ENCODE measurements around the gene RAI2.
"Not testable (repeated sequence)": the region's sequence is repeated elsewhere in the genome, so short reads cannot be mapped to it uniquely, and the experiment has no call there.

Gene RAI2

DNA sequence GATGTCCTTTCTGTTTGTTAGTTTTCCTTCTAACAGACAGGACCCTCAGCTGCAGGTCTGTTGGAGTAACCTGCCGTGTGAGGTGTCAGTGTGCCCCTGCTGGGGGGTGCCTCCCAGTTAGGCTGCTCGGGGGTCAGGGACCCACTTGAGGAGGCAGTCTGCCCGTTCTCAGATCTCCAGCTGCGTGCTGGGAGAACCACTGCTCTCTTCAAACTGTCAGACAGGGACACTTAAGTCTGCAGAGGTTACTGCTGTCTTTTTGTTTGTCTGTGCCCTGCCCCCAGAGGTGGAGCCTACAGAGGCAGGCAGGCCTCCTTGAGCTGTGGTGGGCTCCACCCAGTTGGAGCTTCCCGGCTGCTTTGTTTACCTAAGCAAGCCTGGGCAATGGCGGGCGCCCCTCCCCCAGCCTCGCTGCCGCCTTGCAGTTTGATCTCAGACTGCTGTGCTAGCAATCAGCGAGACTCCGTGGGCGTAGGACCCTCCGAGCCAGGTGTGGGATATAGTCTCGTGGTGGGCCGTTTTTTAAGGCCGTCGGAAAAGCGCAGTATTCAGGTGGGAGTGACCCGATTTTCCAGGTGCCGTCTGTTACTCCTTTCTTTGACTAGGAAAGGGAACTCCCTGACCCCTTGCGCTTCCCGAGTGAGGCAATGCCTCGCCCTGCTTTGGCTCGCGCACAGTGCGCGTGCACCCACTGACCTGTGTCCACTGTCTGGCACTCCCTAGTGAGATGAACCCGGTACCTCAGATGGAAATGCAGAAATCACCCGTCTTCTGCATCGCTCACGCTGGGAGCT lies 74.3 kb downstream of the RAI2 start:
- not testable (repeated sequence) for H3K18ac ChIP-seq (ENCODE audit: low read length); H3K27me3 ChIP-seq (ENCODE audit: control insufficient read depth in 3 of 3, insufficient read depth in 3 of 3, low read depth in 1 of 3, low read length in 3 of 3); H2BK15ac ChIP-seq (ENCODE audit: low read length); H2AK5ac ChIP-seq (ENCODE audit: low read depth, low read length); H3K9me3 ChIP-seq (replicated peaks in 1 of 2; ENCODE audit: control insufficient read depth in 2 of 2, insufficient read depth in 1 of 2, low read depth in 1 of 2, low read length in 2 of 2); H3K4me1 ChIP-seq (ENCODE audit: control insufficient read depth in 2 of 2, insufficient read depth in 1 of 2, low read depth in 1 of 2, low read length in 2 of 2); H2BK12ac ChIP-seq (ENCODE audit: low read length); H2BK120ac ChIP-seq (ENCODE audit: low read depth, low read length); H3K4me2 ChIP-seq (ENCODE audit: insufficient read depth, low read length, poor library complexity, severe bottlenecking); H4K91ac ChIP-seq (ENCODE audit: low read depth, low read length, poor library complexity); H3K9ac ChIP-seq (ENCODE audit: low read depth, low read length, poor library complexity); H2BK5ac ChIP-seq (ENCODE audit: low read length); H3K27ac ChIP-seq (replicated peaks; ENCODE audit: low read length); H3K79me1 ChIP-seq (ENCODE audit: low read depth, low read length); H4K8ac ChIP-seq (ENCODE audit: low read depth, low read length); H3K36me3 ChIP-seq (replicated peaks in 1 of 2; ENCODE audit: control insufficient read depth in 2 of 2, insufficient read depth in 2 of 2, low read length in 2 of 2); H3K23ac ChIP-seq (ENCODE audit: low read depth, low read length, poor library complexity); DNase-seq (ENCODE audit: low spot score); H3K4me3 ChIP-seq (ENCODE audit: low read length in 2 of 2); H3K14ac ChIP-seq (ENCODE audit: low read length); H3K4ac ChIP-seq (ENCODE audit: low read length)
- peak overlapping the region; percentile 45 for H2AFZ ChIP-seq (ENCODE audit: low read length)
- WGBS, 2 donors (ENCODE audit: extremely low coverage in 2 of 2, insufficient read length in 2 of 2, insufficient replicate concordance in 1 of 2), result no CpG with 5 or more reads among the region's 31 CpGs

DNA sequence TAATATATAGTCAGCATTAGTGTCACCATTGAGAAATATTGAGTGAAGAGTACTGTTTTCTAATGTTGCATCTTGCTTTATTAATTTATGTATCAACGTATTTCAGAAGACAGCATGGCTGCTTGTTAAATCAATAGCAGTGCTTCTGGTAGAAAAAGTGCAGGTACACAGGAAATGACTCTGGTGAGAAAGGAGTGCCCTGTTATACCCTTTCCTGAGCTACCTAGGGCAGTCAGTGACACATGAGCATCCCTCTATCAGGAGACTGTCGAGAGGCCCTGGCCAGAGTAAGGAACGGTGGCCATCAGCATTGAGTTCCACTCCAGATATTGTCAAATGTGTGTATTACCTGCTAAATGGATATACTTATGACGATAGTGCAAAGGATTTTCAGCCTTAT lies 81.7 kb downstream of the RAI2 start:
- Histone ChIP-seq H4K91ac (ENCODE audit: low read depth, low read length, poor library complexity) (no peak overlapping the region), H3K79me1 (ENCODE audit: low read depth, low read length) (no peaks in the 10 kb centered on the region), H3K9ac (ENCODE audit: low read depth, low read length, poor library complexity) (no peak overlapping the region), H3K18ac (ENCODE audit: low read length) (no peak overlapping the region), H4K8ac (ENCODE audit: low read depth, low read length) (no peak overlapping the region), H2BK120ac (ENCODE audit: low read depth, low read length) (no peak overlapping the region), H2BK5ac (ENCODE audit: low read length) (no peak overlapping the region), H3K9me3 (replicated peaks in 1 of 2; ENCODE audit: control insufficient read depth in 2 of 2, insufficient read depth in 1 of 2, low read depth in 1 of 2, low read length in 2 of 2) (no peaks in the 10 kb centered on the region), H3K4me3 (ENCODE audit: low read length in 2 of 2) (no peak overlapping the region), H3K4me1 (ENCODE audit: control insufficient read depth in 2 of 2, insufficient read depth in 1 of 2, low read depth in 1 of 2, low read length in 2 of 2) (no peaks in the 10 kb centered on the region), H3K36me3 (replicated peaks in 1 of 2; ENCODE audit: control insufficient read depth in 2 of 2, insufficient read depth in 2 of 2, low read length in 2 of 2) (no peaks in the 10 kb centered on the region), H2AK5ac (ENCODE audit: low read depth, low read length) (no peak overlapping the region), H3K4me2 (ENCODE audit: insufficient read depth, low read length, poor library complexity, severe bottlenecking) (no peak overlapping the region), H3K27ac (replicated peaks; ENCODE audit: low read length) (no peak overlapping the region), H3K27me3 (ENCODE audit: control insufficient read depth in 3 of 3, insufficient read depth in 3 of 3, low read depth in 1 of 3, low read length in 3 of 3) (peaks cover 0 to under 1% (median 0%) of the 10 kb centered on the region in 3 experiments), H3K14ac (ENCODE audit: low read length) (no peak overlapping the region), H3K23ac (ENCODE audit: low read depth, low read length, poor library complexity) (no peak overlapping the region), H2BK12ac (ENCODE audit: low read length) (no peak overlapping the region), H3K4ac (ENCODE audit: low read length) (no peak overlapping the region), H2BK15ac (ENCODE audit: low read length) (no peak overlapping the region), H2AFZ (ENCODE audit: low read length) (no peak overlapping the region)
- WGBS, 2 donors (ENCODE audit: extremely low coverage in 2 of 2, insufficient read length in 2 of 2, insufficient replicate concordance in 1 of 2), result no CpG with 5 or more reads among the region's 4 CpGs
- no peak for DNase-seq (ENCODE audit: low spot score)

DNA sequence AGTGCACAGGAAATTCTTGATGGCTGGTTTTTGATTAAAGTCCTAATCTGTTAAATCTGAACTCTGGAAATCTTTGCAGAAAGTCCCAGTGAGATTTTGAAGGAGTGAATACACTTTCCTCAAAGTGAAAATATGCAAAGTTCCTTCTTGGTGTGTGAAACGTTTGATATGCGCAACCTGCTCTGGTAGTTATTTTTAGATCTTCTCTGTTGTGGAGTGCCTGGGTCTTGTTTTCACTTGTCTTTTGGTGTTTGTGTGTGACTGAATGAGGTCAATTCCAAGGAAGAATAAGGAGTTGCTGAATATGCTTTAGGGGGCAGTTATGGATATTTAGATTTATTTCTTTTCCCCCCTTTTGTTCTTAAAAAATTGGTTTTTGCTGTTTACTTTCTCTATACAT lies 82.1 kb downstream of the RAI2 start:
- Histone ChIP-seq H3K27ac (replicated peaks; ENCODE audit: low read length) (no peak overlapping the region), H3K4me3 (ENCODE audit: low read length in 2 of 2) (no peak overlapping the region), H2BK12ac (ENCODE audit: low read length) (no peak overlapping the region), H3K79me1 (ENCODE audit: low read depth, low read length) (no peaks in the 10 kb centered on the region), H2BK120ac (ENCODE audit: low read depth, low read length) (no peak overlapping the region), H4K8ac (ENCODE audit: low read depth, low read length) (no peak overlapping the region), H2AFZ (ENCODE audit: low read length) (no peak overlapping the region), H3K9ac (ENCODE audit: low read depth, low read length, poor library complexity) (no peak overlapping the region), H3K36me3 (replicated peaks in 1 of 2; ENCODE audit: control insufficient read depth in 2 of 2, insufficient read depth in 2 of 2, low read length in 2 of 2) (no peaks in the 10 kb centered on the region), H3K18ac (ENCODE audit: low read length) (no peak overlapping the region), H3K9me3 (replicated peaks in 1 of 2; ENCODE audit: control insufficient read depth in 2 of 2, insufficient read depth in 1 of 2, low read depth in 1 of 2, low read length in 2 of 2) (no peaks in the 10 kb centered on the region), H2BK5ac (ENCODE audit: low read length) (no peak overlapping the region), H3K23ac (ENCODE audit: low read depth, low read length, poor library complexity) (no peak overlapping the region), H3K4me1 (ENCODE audit: control insufficient read depth in 2 of 2, insufficient read depth in 1 of 2, low read depth in 1 of 2, low read length in 2 of 2) (no peaks in the 10 kb centered on the region), H3K14ac (ENCODE audit: low read length) (no peak overlapping the region), H3K27me3 (ENCODE audit: control insufficient read depth in 3 of 3, insufficient read depth in 3 of 3, low read depth in 1 of 3, low read length in 3 of 3) (peaks cover 0 to 5% (median 0%) of the 10 kb centered on the region in 3 experiments), H3K4ac (ENCODE audit: low read length) (no peak overlapping the region), H3K4me2 (ENCODE audit: insufficient read depth, low read length, poor library complexity, severe bottlenecking) (no peak overlapping the region), H2BK15ac (ENCODE audit: low read length) (no peak overlapping the region), H4K91ac (ENCODE audit: low read depth, low read length, poor library complexity) (no peak overlapping the region), H2AK5ac (ENCODE audit: low read depth, low read length) (no peak overlapping the region)
- WGBS, 2 donors (ENCODE audit: extremely low coverage in 2 of 2, insufficient read length in 2 of 2, insufficient replicate concordance in 1 of 2), result no CpG with 5 or more reads among the region's 2 CpGs
- DNase-seq (ENCODE audit: low spot score), result no peak

DNA sequence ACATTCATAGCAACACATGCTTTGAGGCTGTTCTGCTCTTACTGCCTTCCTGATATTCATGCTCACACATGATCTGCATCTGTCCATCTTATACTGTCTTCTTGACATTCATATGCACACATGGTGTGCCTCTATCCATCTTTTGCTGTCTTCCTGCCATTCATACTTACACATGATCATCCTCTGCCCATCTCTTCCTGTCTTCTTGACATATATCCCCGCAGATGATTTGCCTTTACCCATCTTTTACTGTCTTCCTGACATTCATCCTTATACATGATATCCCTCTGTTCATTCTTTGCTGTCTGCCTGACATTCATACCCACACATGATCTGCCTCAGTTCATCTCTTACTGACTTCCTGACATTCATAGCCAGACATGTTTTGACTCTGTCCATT lies 87.0 kb downstream of the RAI2 start:
- H3K18ac ChIP-seq (ENCODE audit: low read length), result no peak overlapping the region
- H2AK5ac ChIP-seq (ENCODE audit: low read depth, low read length), result no peak overlapping the region
- H4K8ac ChIP-seq (ENCODE audit: low read depth, low read length), result no peak overlapping the region
- H3K4me2 ChIP-seq (ENCODE audit: insufficient read depth, low read length, poor library complexity, severe bottlenecking), result no peak overlapping the region
- no peak overlapping the region for H3K9ac ChIP-seq (ENCODE audit: low read depth, low read length, poor library complexity)
- WGBS, 2 donors (ENCODE audit: extremely low coverage in 2 of 2, insufficient read length in 2 of 2, insufficient replicate concordance in 1 of 2), result no CpG with 5 or more reads among the region's 1 CpG
- no peak overlapping the region for H3K4me3 ChIP-seq (ENCODE audit: low read length in 2 of 2)
- no peaks in the 10 kb centered on the region for H3K36me3 ChIP-seq (replicated peaks in 1 of 2; ENCODE audit: control insufficient read depth in 2 of 2, insufficient read depth in 2 of 2, low read length in 2 of 2)
- H3K23ac ChIP-seq (ENCODE audit: low read depth, low read length, poor library complexity), result no peak overlapping the region
- no peak overlapping the region for H2BK120ac ChIP-seq (ENCODE audit: low read depth, low read length)
- H2BK12ac ChIP-seq (ENCODE audit: low read length), result no peak overlapping the region
- DNase-seq (ENCODE audit: low spot score), result no peak
- no peaks in the 10 kb centered on the region for H3K79me1 ChIP-seq (ENCODE audit: low read depth, low read length)
- H3K9me3 ChIP-seq (replicated peaks in 1 of 2; ENCODE audit: control insufficient read depth in 2 of 2, insufficient read depth in 1 of 2, low read depth in 1 of 2, low read length in 2 of 2), result no peaks in the 10 kb centered on the region
- no peak overlapping the region for H2BK15ac ChIP-seq (ENCODE audit: low read length)
- no peak overlapping the region for H3K27ac ChIP-seq (replicated peaks; ENCODE audit: low read length)
- no peak overlapping the region for H3K4ac ChIP-seq (ENCODE audit: low read length)
- H3K27me3 ChIP-seq (ENCODE audit: control insufficient read depth in 3 of 3, insufficient read depth in 3 of 3, low read depth in 1 of 3, low read length in 3 of 3), result peaks cover 0 to 47% (median 0%) of the 10 kb centered on the region in 3 experiments
- H4K91ac ChIP-seq (ENCODE audit: low read depth, low read length, poor library complexity), result no peak overlapping the region
- H2AFZ ChIP-seq (ENCODE audit: low read length), result no peak overlapping the region
- no peaks in the 10 kb centered on the region for H3K4me1 ChIP-seq (ENCODE audit: control insufficient read depth in 2 of 2, insufficient read depth in 1 of 2, low read depth in 1 of 2, low read length in 2 of 2)
- no peak overlapping the region for H3K14ac ChIP-seq (ENCODE audit: low read length)
- H2BK5ac ChIP-seq (ENCODE audit: low read length), result no peak overlapping the region

Measured in neuronal stem cell (in vitro differentiated cells).